Kidney (tissue), 14 donors: ENCODE data around the gene CGNL1. TPM values are rescaled to one million over a fixed set of nuclear protein-coding genes. Genes with fewer than 3 reads are reported as not detected.

Source experiments
- DNase-seq, 5 donors: peaks; one replicate each; pipeline ENCODE4 v3.0.0-alpha.2; 2013 to 2020
- FAIRE-seq: peaks from 2 replicates; lab custom pipeline; 2012; peaks lifted over from hg19 to GRCh38; lab: Jason Lieb, UNC
- H3K27ac ChIP-seq, 2 donors: one replicate each; pipeline ENCODE4 v1.7.0; 2013; ENCODE audit warnings: low read depth in 2 of 2, low read length in 2 of 2, inconsistent platforms in 1 of 2
- H3K27me3 ChIP-seq: one replicate; pipeline ENCODE4 v1.7.1; 2013; ENCODE audit warnings: low read length, inconsistent platforms; ENCODE audit not compliant: control insufficient read depth, insufficient read depth
- H3K36me3 ChIP-seq, 3 donors: one replicate each; pipeline versions ENCODE4 v1.7.0 to v1.7.1; 2013; ENCODE audit warnings: low read length in 3 of 3, control low read depth in 1 of 3, inconsistent platforms in 1 of 3; ENCODE audit not compliant: insufficient read depth in 3 of 3, control insufficient read depth in 2 of 3
- H3K4me1 ChIP-seq, 3 donors: one replicate each; pipeline versions ENCODE4 v1.7.0 to v1.7.1; 2013; ENCODE audit warnings: low read length in 3 of 3, inconsistent platforms in 1 of 3, low read depth in 1 of 3; ENCODE audit not compliant: control insufficient read depth in 2 of 3, insufficient read depth in 2 of 3
- H3K4me3 ChIP-seq, 3 donors: one replicate each; pipeline versions ENCODE4 v1.7.0 to v1.8.1; 2013; ENCODE audit warnings: low read length in 3 of 3, control low read depth in 1 of 3, inconsistent platforms in 1 of 3
- H3K9ac ChIP-seq, 3 donors: one replicate each; pipeline versions ENCODE4 v1.7.0 to v1.7.1; 2013; ENCODE audit warnings: low read length in 3 of 3, control low read depth in 1 of 3, inconsistent platforms in 1 of 3
- H3K9me3 ChIP-seq, 3 donors: one replicate each; pipeline versions ENCODE4 v1.7.0 to v1.7.1; 2013; ENCODE audit warnings: low read length in 3 of 3, control low read depth in 1 of 3, inconsistent platforms in 1 of 3; ENCODE audit not compliant: control insufficient read depth in 2 of 3, insufficient read depth in 1 of 3
- intact Hi-C: fragments of 100-400 bp; cut with DNase I; formaldehyde crosslinking; loops from one replicate; pipeline ENCODE4 v1.11.1; 2022
- polyA plus RNA-seq: library from polyadenylated mRNA; stranded (reverse); fragments of 350-450 nt; fragmentation: Illumina TruSeq; extraction: RNeasy Lipid Tissue Mini Kit (QIAGEN cat#74804); gene quantifications from one replicate; pipeline ENCODE4 v1.2.3, GENCODE V29; 2014; ENCODE audit warnings: low read depth, low replicate concordance; ENCODE audit not compliant: insufficient read depth
- total RNA-seq: library from RNA; stranded (reverse); fragmentation: NEBNext Ultra II Directional; extraction: Animal tissue kit (Norgen Biotek cat#: 25700); gene quantifications from one replicate; pipeline ENCODE4 v1.2.1, GENCODE V29; 2021
- TF ChIP-seq, protein P1 (sequence below): IDR thresholded peaks from 3 replicates; pipeline ENCODE4 v1.5.1; 2012; ENCODE audit warnings: mild to moderate bottlenecking, moderate library complexity, borderline replicate concordance; ENCODE audit not compliant: insufficient read depth; ENCODE audit errors: extremely low read depth
- donor health status: control.
- donor health status: control.
- donor health status: control.
- donor health status: control.
- donor health status: control.
- donor health status: DM: yes; HTN: yes; CAD: no.
- donor health status: Normal renal cell carcinoma (clear cell type).

The CGNL1 gene
- total and polyA plus RNA-seq, 2 donors from 2014 or later, result 62.0 to 81.5 TPM

DNA sequence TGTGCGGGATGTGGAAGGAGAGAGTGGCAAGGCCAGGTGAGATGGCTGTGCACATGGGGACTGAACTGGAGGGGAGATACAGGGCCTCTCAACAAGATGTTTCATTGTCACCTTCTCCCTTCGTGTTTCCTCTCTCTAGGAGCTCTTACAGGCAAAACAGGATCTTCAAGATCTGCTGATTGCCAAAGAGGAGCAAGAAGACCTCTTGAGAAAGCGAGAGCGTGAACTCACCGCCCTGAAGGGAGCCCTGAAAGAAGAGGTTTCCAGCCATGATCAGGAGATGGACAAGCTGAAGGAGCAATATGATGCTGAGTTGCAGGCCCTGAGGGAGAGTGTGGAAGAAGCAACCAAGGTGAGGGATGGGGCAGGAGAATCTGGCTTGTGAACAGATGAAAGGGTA is 85.2 kb downstream of the CGNL1 start:
- DNase-seq (no peak), FAIRE-seq (no peak)
- H3K27me3 ChIP-seq, result no peaks in the 10 kb centered on the region
- H3K4me1 ChIP-seq, result peaks cover 0 to 8% (median 0%) of the 10 kb centered on the region in 3 donors
- no peaks in the 10 kb centered on the region for H3K9me3 ChIP-seq
- TF ChIP-seq, protein P1, sequence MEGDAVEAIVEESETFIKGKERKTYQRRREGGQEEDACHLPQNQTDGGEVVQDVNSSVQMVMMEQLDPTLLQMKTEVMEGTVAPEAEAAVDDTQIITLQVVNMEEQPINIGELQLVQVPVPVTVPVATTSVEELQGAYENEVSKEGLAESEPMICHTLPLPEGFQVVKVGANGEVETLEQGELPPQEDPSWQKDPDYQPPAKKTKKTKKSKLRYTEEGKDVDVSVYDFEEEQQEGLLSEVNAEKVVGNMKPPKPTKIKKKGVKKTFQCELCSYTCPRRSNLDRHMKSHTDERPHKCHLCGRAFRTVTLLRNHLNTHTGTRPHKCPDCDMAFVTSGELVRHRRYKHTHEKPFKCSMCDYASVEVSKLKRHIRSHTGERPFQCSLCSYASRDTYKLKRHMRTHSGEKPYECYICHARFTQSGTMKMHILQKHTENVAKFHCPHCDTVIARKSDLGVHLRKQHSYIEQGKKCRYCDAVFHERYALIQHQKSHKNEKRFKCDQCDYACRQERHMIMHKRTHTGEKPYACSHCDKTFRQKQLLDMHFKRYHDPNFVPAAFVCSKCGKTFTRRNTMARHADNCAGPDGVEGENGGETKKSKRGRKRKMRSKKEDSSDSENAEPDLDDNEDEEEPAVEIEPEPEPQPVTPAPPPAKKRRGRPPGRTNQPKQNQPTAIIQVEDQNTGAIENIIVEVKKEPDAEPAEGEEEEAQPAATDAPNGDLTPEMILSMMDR, result no peak
- no peak overlapping the region for H3K9ac ChIP-seq
- H3K36me3 ChIP-seq, result peaks cover 0 to 63% (median 31%) of the 10 kb centered on the region in 3 donors
- H3K27ac ChIP-seq, result no peak overlapping the region
- H3K4me3 ChIP-seq, result no peak overlapping the region
- intact Hi-C loops, result no loop called here

DNA sequence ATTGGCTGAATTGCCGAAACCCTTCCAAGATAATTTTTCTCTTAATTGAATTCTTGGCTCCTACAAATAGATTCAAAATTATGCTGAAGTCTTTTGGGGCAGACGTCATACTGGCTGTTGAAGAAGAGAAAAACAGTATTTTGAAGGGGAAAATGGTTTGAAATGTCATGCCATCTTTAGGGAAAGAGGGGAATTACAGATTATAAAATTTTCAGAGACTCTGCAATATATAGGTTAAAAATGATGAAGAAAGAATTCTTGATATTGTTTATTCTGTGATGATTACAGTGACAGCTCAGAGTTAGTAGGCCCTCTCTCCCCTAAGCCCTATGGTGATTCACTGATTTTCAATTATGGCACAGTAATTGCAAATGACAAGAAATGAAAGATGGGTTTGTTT is 86.1 kb downstream of the CGNL1 start:
- intact Hi-C loops, result no loop called here
- Histone ChIP-seq H3K4me3 (no peak overlapping the region), H3K4me1 (peaks cover 0 to 5% (median 0%) of the 10 kb centered on the region in 3 donors), H3K27ac (no peak overlapping the region), H3K27me3 (no peaks in the 10 kb centered on the region), H3K9me3 (no peaks in the 10 kb centered on the region), H3K9ac (no peak overlapping the region), H3K36me3 (peaks cover 0 to 61% (median 26%) of the 10 kb centered on the region in 3 donors)
- DNase-seq, result no peak
- no peak for FAIRE-seq
- TF ChIP-seq, protein P1, result no peak

- intact Hi-C loops, result no loop called here
- no peak overlapping the region for H3K27ac ChIP-seq
- no peak overlapping the region for H3K9ac ChIP-seq
- H3K4me1 ChIP-seq, result peaks cover 0 to 3% (median 0%) of the 10 kb centered on the region in 3 donors
- FAIRE-seq (no peak), DNase-seq (no peak)
- no peak overlapping the region for H3K4me3 ChIP-seq
- H3K9me3 ChIP-seq, result no peaks in the 10 kb centered on the region
- H3K36me3 ChIP-seq, result peaks cover 0 to 51% (median 20%) of the 10 kb centered on the region in 3 donors
- TF ChIP-seq, protein P1, result no peak
- no peaks in the 10 kb centered on the region for H3K27me3 ChIP-seq
These were observed 87.1 kb downstream of the CGNL1 start for GRCh38 chr15:57463360-57463759.

- H3K36me3 ChIP-seq, result peaks cover 0 to 43% (median 20%) of the 10 kb centered on the region in 3 donors
- no peak overlapping the region for H3K4me3 ChIP-seq
- DNase-seq, result no peak
- TF ChIP-seq, protein P1, result no peak
- H3K9me3 ChIP-seq, result no peaks in the 10 kb centered on the region
- no peak for FAIRE-seq
- H3K27me3 ChIP-seq, result no peaks in the 10 kb centered on the region
- H3K27ac ChIP-seq, result no peak overlapping the region
- no peak overlapping the region for H3K9ac ChIP-seq
- peaks cover 0 to 2% (median 0%) of the 10 kb centered on the region in 3 donors for H3K4me1 ChIP-seq
- intact Hi-C loops, result no loop called here
These were observed 88.2 kb downstream of the CGNL1 start for GRCh38 chr15:57464480-57464879.
